Astrocyte of the spinal cord (primary cell): Measurements from ENCODE around the gene MTFR1L.

ENCODE experiments used
- DNase-seq: peaks from one replicate; pipeline ENCODE4 v3.0.0; 2011; ENCODE audit warnings: low read depth, low spot score
- H3K4me3 ChIP-seq: 2 replicates; pipeline ENCODE4 v1.5.1; 2011; ENCODE audit warnings: low read depth, mild to moderate bottlenecking, low read length, moderate library complexity
- CTCF ChIP-seq: IDR thresholded peaks from 2 replicates; pipeline ENCODE4 v1.5.1; 2012; ENCODE audit warnings: low read depth, mild to moderate bottlenecking, low read length, inconsistent platforms
- in situ Hi-C: cut with HindIII; loops from 2 replicates; pipeline ENCODE4 v1.10.0; 2017; ENCODE audit warnings: low sequenced_read_pairs

Gene MTFR1L

GRCh38 chr1:25802915-25803314, 16.8 kb upstream of the MTFR1L start:
- no peak for DNase-seq
- H3K4me3 ChIP-seq = no peak overlapping the region
- TF ChIP-seq CTCF = no peak
- in situ Hi-C loops = no loop called here

- in situ Hi-C loops = no loop called here
- H3K4me3 ChIP-seq = no peak overlapping the region
- TF ChIP-seq CTCF = no peak
- DNase-seq = no peak
Measured at GRCh38 chr1:25803368-25803767, 16.4 kb upstream of the MTFR1L start.

- in situ Hi-C loops = no loop called here
- no peak for DNase-seq
- TF ChIP-seq CTCF = no peak
- no peak overlapping the region for H3K4me3 ChIP-seq
Measured at GRCh38 chr1:25804244-25804963, 15.3 kb upstream of the MTFR1L start.

GRCh38 chr1:25804964-25805862, 14.5 kb upstream of the MTFR1L start:
- TF ChIP-seq CTCF = no peak
- no peak for DNase-seq
- in situ Hi-C loops = no loop called here
- H3K4me3 ChIP-seq = no peak overlapping the region

- DNase-seq = peak; percentile 23
- H3K4me3 ChIP-seq = no peak overlapping the region
- in situ Hi-C loops = no loop called here
- no peak for TF ChIP-seq CTCF
Measured at GRCh38 chr1:25805863-25806225, 13.9 kb upstream of the MTFR1L start.

- no peak overlapping the region for H3K4me3 ChIP-seq
- peak; percentile 43 for DNase-seq
- in situ Hi-C loops = no loop called here
- no peak for TF ChIP-seq CTCF
Measured at GRCh38 chr1:25806418-25806817, 13.3 kb upstream of the MTFR1L start.
